A549 treated with CORT108297 at 1 μM for 4 hours (cell line): Measurements from ENCODE around the gene NOSIP. TPM values are rescaled to one million over a fixed set of nuclear protein-coding genes. Genes with fewer than 3 reads are reported as not detected.

Experiments used
- total RNA-seq: library from RNA; stranded (reverse); fragments of 200-300 nt; extraction: Qiagen RNA extraction; gene quantifications from 5 replicates; pipeline ENCODE4 v1.2.3, GENCODE V29; 2022

The NOSIP gene
- 85.6 to 111 TPM (median 104 TPM) in 5 replicates for total RNA-seq

DNA sequence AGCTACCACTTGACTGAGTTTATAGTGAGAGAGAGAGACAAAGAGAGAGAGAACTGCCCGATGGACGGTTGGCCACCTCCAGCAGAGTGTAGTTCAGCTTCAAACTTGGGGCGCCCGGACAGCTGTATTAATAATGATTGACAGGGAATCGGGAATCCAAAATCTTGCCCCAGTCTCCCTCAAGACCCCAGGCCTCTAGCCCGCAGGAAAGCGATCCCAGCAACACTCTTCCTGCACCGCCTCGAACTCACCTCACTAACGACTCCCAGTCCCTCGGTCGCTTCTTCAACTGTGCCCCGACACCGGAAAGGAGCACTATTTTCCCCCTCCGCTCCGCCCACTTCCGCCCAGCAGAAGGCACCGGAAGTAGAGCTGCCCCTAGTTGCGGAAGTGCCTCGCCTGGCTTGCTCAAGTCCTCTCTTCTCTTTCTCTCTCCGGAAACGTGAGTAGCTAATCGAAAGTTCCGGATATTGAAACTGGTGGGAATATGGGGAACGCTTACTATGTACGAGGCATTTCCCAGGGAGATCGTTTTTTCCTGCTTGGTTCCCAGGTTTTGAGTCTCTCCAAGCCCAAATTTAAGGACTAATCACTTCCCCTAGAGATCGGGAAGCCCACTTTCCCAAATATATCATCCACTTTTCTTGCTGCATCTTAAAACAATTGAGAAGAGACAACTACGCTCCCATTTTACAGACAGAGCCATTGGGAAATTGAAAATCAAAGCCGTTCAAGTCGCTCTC lies at the start of gene NOSIP:
NOSIP (minus strand) TSS at position 293 of the 743 bp plus-strand sequence. CDS start 19,865 bp downstream, outside the sequence.

GRCh38 chr19:49590971-49591730 lies 10.8 kb upstream of the NOSIP start, which contains the start of gene PRR12:
Gene PRR12, plus strand, starts transcription at chr19:49591182. Its CDS starts 473 bp downstream, at chr19:49591655.

GRCh38 chr19:49581007-49581508 lies 702 bp upstream of the NOSIP start, which contains the start of gene PRRG2:
Gene PRRG2, plus strand, starts transcription at chr19:49581316. Its CDS starts 1,904 bp downstream, at chr19:49583220.

Other genes with a start within 250 kb of the NOSIP start
- gene CD37, start 245.2 kb downstream of the NOSIP start, total RNA-seq = not detected in 5 replicates
- 14.2 to 21.0 TPM (median 17.9 TPM) in 5 replicates for gene TEAD2, start 218.1 kb downstream of the NOSIP start, total RNA-seq
- 0.39 to 0.74 TPM (median 0.47 TPM) in 5 replicates for gene DKKL1, start 216.7 kb downstream of the NOSIP start, total RNA-seq
- gene KASH5, start 192.3 kb downstream of the NOSIP start, total RNA-seq = 0.05 to 0.12 TPM (median 0.07 TPM) in 4 of 5 replicates, not detected in the other
- gene PTH2, start 157.1 kb downstream of the NOSIP start, total RNA-seq = not detected in 5 replicates
- 0.14 to 0.27 TPM (median 0.18 TPM) in 5 replicates for gene GFY, start 155.2 kb downstream of the NOSIP start, total RNA-seq
- gene SLC17A7, start 139.0 kb downstream of the NOSIP start, total RNA-seq = 0.53 to 0.74 TPM (median 0.65 TPM) in 5 replicates
- gene PIH1D1, start 128.7 kb downstream of the NOSIP start, total RNA-seq = 90.8 to 101 TPM (median 98.8 TPM) in 5 replicates
- gene ALDH16A1, start 127.3 kb downstream of the NOSIP start, total RNA-seq = 16.2 to 27.2 TPM (median 24.9 TPM) in 5 replicates
- 0.92 to 1.7 TPM (median 1.3 TPM) in 5 replicates for gene FLT3LG, start 106.3 kb downstream of the NOSIP start, total RNA-seq
- 4,068 to 4,436 TPM (median 4,207 TPM) in 5 replicates for gene RPL13A, start 92.9 kb downstream of the NOSIP start, total RNA-seq
- 3,819 to 4,411 TPM (median 4,040 TPM) in 5 replicates for gene RPS11, start 84.1 kb downstream of the NOSIP start, total RNA-seq
- 21.8 to 35.0 TPM (median 29.8 TPM) in 5 replicates for gene FCGRT, start 67.9 kb downstream of the NOSIP start, total RNA-seq
- gene RCN3, start 52.6 kb downstream of the NOSIP start, total RNA-seq = 1.6 to 2.7 TPM (median 1.8 TPM) in 5 replicates
- gene PRRG2, start 760 bp upstream of the NOSIP start, total RNA-seq = 0.45 to 1.1 TPM (median 0.81 TPM) in 5 replicates
- gene PRR12, start 10.6 kb upstream of the NOSIP start, total RNA-seq = 23.7 to 33.6 TPM (median 31.9 TPM) in 5 replicates
- gene RRAS, start 59.6 kb upstream of the NOSIP start, total RNA-seq = 89.9 to 139 TPM (median 135 TPM) in 5 replicates
- 45.2 to 75.9 TPM (median 67.4 TPM) in 5 replicates for gene SCAF1, start 61.7 kb upstream of the NOSIP start, total RNA-seq
- gene IRF3, start 85.3 kb upstream of the NOSIP start, total RNA-seq = 102 to 117 TPM (median 111 TPM) in 5 replicates
- 56.3 to 78.7 TPM (median 72.9 TPM) in 5 replicates for gene BCL2L12, start 85.4 kb upstream of the NOSIP start, total RNA-seq
- 387 to 457 TPM (median 414 TPM) in 5 replicates for gene PRMT1, start 96.7 kb upstream of the NOSIP start, total RNA-seq
- 3.4 to 6.5 TPM (median 6.0 TPM) in 5 replicates for gene ADM5, start 109.0 kb upstream of the NOSIP start, total RNA-seq
- 12.0 to 15.0 TPM (median 12.8 TPM) in 5 replicates for gene CPT1C, start 110.6 kb upstream of the NOSIP start, total RNA-seq
- not detected in 5 replicates for gene TSKS, start 182.8 kb upstream of the NOSIP start, total RNA-seq
- gene AP2A1, start 186.4 kb upstream of the NOSIP start, total RNA-seq = 40.6 to 58.3 TPM (median 56.1 TPM) in 5 replicates
- gene FUZ, start 232.7 kb upstream of the NOSIP start, total RNA-seq = 12.8 to 15.6 TPM (median 15.3 TPM) in 5 replicates
- gene MED25, start 237.7 kb upstream of the NOSIP start, total RNA-seq = 45.5 to 76.6 TPM (median 69.6 TPM) in 5 replicates